Peyer's patch (tissue), 4 donors: Measurements from ENCODE around the gene BTLA. TPM values are rescaled to one million over a fixed set of nuclear protein-coding genes. Genes with fewer than 3 reads are reported as not detected.
"Not testable (repeated sequence)": the region's sequence is repeated elsewhere in the genome, so short reads cannot be mapped to it uniquely, and the experiment has no call there.

Experiments used
- DNase-seq, 3 donors: peaks; one replicate each; pipeline ENCODE4 v3.0.0-alpha.2; 2017 to 2019
- H3K27ac ChIP-seq, 4 donors: fragments of 200-600 bp; sonication (generic); one replicate each; pipeline ENCODE4 v1.5.1; 2016 to 2019
- H3K27me3 ChIP-seq, 2 donors: fragments of 200-600 bp; sonication (generic); one replicate each; pipeline ENCODE4 v1.5.1; 2019
- H3K36me3 ChIP-seq, 3 donors: fragments of 200-600 bp; sonication (generic); one replicate each; pipeline ENCODE4 v1.5.1; 2016 to 2019
- H3K4me1 ChIP-seq, 4 donors: fragments of 200-600 bp; sonication (generic); one replicate each; pipeline ENCODE4 v1.5.1; 2016 to 2019
- H3K4me3 ChIP-seq, 4 donors: fragments of 200-600 bp; sonication (generic); 1 replicate in 3 of 4; 2 replicates in 1 of 4; pipeline ENCODE4 v1.5.1; 2016 to 2019; ENCODE audit warnings: mild to moderate bottlenecking in 1 of 4
- H3K9me3 ChIP-seq, 4 donors: fragments of 200-600 bp; sonication (generic); one replicate each; pipeline ENCODE4 v1.5.1; 2016 to 2019; ENCODE audit warnings: mild to moderate bottlenecking in 1 of 4
- CTCF ChIP-seq, 6 experiments: fragments of 450-650 bp in 4 of 6; fragments of 200-600 bp in 2 of 6; sonication (generic) in 1 of 6; IDR thresholded peaks; one replicate each; pipeline ENCODE4 v1.5.1; 2017 to 2019; ENCODE audit warnings: antibody characterized with exemption in 6 of 6, mild to moderate bottlenecking in 3 of 6, moderate library complexity in 1 of 6
- POLR2A ChIP-seq, 2 donors: fragments of 450-650 bp; IDR thresholded peaks; one replicate each; pipeline ENCODE4 v1.5.1; 2017; ENCODE audit warnings: antibody characterized with exemption in 2 of 2, mild to moderate bottlenecking in 2 of 2, moderate library complexity in 2 of 2
- total RNA-seq, 4 donors: library from RNA; depleted of rRNA; stranded (reverse); fragments of >200 nt; gene quantifications; one replicate each; pipeline ENCODE4 v1.1.0, GENCODE V29; 2016

Gene BTLA
- total RNA-seq, 4 donors from 2014 or later, result 1.2 to 27.2 (median 1.8) TPM; not detected in 1

GRCh38 chr3:112466020-112466419 lies 33.3 kb downstream of the BTLA start:
- no peak for TF ChIP-seq POLR2A (IDR thresholded peaks at IDR 0.05)
- no peak for TF ChIP-seq CTCF (IDR thresholded peaks at IDR 0.05)
- no peaks in the 10 kb centered on the region for H3K4me1 ChIP-seq
- H3K27ac ChIP-seq, result peak overlapping the region in 1 of 4 donors; percentile 22
- H3K4me3 ChIP-seq, result no peak overlapping the region
- H3K27me3 ChIP-seq, result no peaks in the 10 kb centered on the region
- H3K9me3 ChIP-seq, result no peaks in the 10 kb centered on the region
- H3K36me3 ChIP-seq, result no peaks in the 10 kb centered on the region
- DNase-seq, result no peak

- Histone ChIP-seq H3K27ac (peak overlapping the region in 2 of 4 donors; percentile 14 to 21), H3K36me3 (no peaks in the 10 kb centered on the region), H3K4me3 (no peak overlapping the region), H3K27me3 (no peaks in the 10 kb centered on the region), H3K4me1 (no peaks in the 10 kb centered on the region), H3K9me3 (no peaks in the 10 kb centered on the region)
- no peak for TF ChIP-seq CTCF (IDR thresholded peaks at IDR 0.05)
- TF ChIP-seq POLR2A (IDR thresholded peaks at IDR 0.05), result no peak
- no peak for DNase-seq
Observed at GRCh38 chr3:112464264-112464663, 35.0 kb downstream of the BTLA start.

GRCh38 chr3:112463250-112463649 lies 36.0 kb downstream of the BTLA start:
- H3K9me3 ChIP-seq, result no peaks in the 10 kb centered on the region
- no peaks in the 10 kb centered on the region for H3K27me3 ChIP-seq
- TF ChIP-seq CTCF (IDR thresholded peaks at IDR 0.05), result no peak
- TF ChIP-seq POLR2A (IDR thresholded peaks at IDR 0.05), result no peak
- no peak overlapping the region for H3K4me3 ChIP-seq
- DNase-seq, result no peak
- H3K4me1 ChIP-seq, result no peaks in the 10 kb centered on the region
- peak overlapping the region in 1 of 4 donors; percentile 43 for H3K27ac ChIP-seq
- H3K36me3 ChIP-seq, result no peaks in the 10 kb centered on the region

- not testable (repeated sequence) for H3K27ac ChIP-seq, H3K9me3 ChIP-seq, DNase-seq, H3K36me3 ChIP-seq, H3K4me1 ChIP-seq, H3K27me3 ChIP-seq, H3K4me3 ChIP-seq
Observed at GRCh38 chr3:112461787-112462186, 37.5 kb downstream of the BTLA start.

GRCh38 chr3:112460519-112461195 lies 38.6 kb downstream of the BTLA start:
- no peak for TF ChIP-seq CTCF (IDR thresholded peaks at IDR 0.05)
- TF ChIP-seq POLR2A (IDR thresholded peaks at IDR 0.05), result no peak
- Histone ChIP-seq H3K36me3 (no peaks in the 10 kb centered on the region), H3K9me3 (no peaks in the 10 kb centered on the region), H3K4me3 (no peak overlapping the region), H3K27ac (peak overlapping the region in 1 of 4 donors; percentile 48), H3K27me3 (no peaks in the 10 kb centered on the region), H3K4me1 (no peaks in the 10 kb centered on the region)
- no peak for DNase-seq

- H3K4me3 ChIP-seq, result no peak overlapping the region
- no peak for DNase-seq
- no peaks in the 10 kb centered on the region for H3K27me3 ChIP-seq
- no peaks in the 10 kb centered on the region for H3K4me1 ChIP-seq
- H3K9me3 ChIP-seq, result no peaks in the 10 kb centered on the region
- TF ChIP-seq POLR2A (IDR thresholded peaks at IDR 0.05) (no peak), CTCF (IDR thresholded peaks at IDR 0.05) (no peak)
- peak overlapping the region in 1 of 4 donors; percentile 5 for H3K27ac ChIP-seq
- no peaks in the 10 kb centered on the region for H3K36me3 ChIP-seq
Observed at GRCh38 chr3:112459750-112460149, 39.5 kb downstream of the BTLA start.
